GM18907 (cell line): ENCODE results near the gene ABCC11.

Source experiments
- ATAC-seq: cut with Tn5 transposase; IDR thresholded peaks from one replicate; pipeline ENCODE4 v1.9.1; 2021; ENCODE audit warnings: mild to moderate bottlenecking, moderate library complexity; ENCODE audit not compliant: unreplicated experiment

The ABCC11 gene

DNA sequence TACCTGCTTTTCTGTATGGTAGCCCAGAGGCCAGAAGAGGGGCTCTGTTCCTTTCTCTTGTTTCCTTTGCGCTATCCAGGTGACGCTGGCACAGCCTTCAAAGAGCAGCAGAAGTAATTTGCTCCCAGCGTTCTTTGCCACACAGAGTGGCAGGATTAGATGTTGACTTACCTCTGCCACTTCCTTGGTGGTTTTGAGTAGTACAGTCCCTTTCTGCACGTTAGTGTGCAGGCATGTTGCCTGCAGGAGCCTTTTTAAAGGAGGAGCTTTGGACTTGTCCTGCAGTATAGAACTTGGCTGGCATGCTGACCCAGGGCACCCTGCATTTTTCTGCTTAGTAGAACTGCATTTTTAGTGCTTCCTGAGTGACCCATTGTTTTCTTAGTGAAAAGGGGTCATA lies at the start of gene ABCC11:
Gene ABCC11, minus strand, starts transcription at position 229 of the 400 bp plus-strand sequence. CDS start 15,618 bp downstream, outside the sequence.
- ATAC-seq: no peak

DNA sequence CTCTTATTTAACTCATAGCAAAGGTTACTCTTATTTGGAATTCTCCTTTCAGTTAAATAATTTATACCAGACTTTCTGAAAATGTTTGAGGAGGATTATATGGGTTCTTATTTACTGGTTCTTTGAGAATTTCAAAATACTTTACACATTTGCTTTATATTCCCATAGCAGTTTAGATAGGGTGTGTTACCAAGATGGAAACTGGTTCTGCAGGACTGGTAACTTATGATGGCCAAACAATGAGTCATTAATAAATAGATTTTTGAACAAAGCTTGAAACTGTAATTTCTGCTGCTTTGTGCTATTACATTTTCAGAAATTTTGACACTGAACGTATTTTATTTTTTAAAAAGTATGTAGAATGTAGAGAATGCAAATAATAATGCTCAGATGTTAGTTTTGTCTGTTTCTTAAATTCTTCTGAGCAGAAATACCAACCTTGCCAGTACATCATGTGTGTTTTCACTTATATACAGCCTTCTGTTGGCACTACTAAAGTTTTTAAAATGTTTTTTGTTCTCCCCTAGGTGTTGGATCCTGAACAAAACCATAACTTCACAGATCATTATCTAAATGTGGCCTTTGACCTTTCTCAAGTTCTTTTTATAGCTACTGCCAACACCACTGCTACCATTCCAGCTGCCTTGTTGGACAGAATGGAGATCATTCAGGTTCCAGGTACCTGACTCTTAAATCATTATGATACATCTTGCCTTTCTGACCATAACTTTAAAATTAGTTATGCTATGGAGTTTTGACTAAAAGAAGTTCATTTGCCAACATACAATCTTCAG lies 48.3 kb upstream of the ABCC11 start:
- no peak for ATAC-seq

DNA sequence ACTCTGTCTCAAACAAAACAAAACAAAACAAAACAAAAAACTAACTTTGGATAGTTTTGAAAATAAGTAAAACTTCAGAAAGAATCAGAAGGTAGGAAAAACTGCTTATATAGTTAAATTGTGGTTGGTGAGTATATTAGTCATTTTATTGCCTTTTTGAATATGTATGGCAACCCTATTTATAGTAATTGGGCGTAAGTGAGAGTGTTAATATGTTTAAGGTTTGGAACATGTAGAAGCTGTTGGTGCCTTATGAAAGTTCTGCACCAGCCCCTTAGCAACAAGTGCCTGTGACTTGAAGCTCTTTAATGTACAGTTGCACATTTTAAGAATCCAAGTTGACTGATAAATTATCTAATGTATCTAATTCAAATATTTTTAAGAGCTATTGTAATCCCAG lies 47.4 kb upstream of the ABCC11 start:
- no peak for ATAC-seq

DNA sequence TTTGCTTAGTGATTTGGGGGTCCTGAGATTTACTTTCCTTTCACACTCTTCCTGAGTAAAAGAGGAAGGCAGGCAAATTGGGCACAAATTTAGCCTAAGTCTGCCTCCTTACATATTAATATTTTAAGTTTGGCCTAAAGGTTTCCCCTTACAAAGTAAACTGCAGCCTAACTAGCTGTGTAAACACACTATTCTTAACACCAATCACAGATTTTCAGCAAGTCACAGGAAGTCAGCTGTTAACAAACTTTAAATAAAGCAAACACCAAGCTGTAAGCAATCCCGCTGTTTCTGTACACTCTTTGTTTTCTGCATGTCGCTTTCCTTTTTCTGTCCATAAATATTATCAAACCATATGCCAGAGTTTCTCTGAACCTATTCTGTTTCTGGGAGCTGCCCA lies 45.1 kb upstream of the ABCC11 start:
- no peak for ATAC-seq

GRCh38 chr16:48291754-48292153 lies 44.4 kb upstream of the ABCC11 start:
- no peak for ATAC-seq

DNA sequence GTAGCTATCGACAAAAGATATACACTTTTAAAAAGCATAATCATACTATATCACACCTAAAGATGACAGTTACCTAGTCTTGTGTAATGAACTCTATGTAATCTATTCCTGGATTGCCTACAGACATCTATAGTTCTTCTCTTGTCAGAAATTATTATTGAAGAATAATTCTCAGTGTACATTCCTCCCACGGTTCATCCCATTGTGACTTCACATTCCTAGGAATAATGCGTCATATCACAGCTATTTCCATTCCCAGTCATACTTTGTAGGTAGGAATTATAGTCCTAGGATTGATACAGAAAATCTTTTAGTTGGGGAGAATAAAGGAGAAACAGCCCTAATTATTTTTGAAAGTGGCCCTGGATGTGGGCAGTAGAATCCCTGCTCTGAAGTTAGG lies 44.0 kb upstream of the ABCC11 start:
- ATAC-seq: no peak

GRCh38 chr16:48287239-48287638 lies 39.9 kb upstream of the ABCC11 start:
- ATAC-seq: no peak

DNA sequence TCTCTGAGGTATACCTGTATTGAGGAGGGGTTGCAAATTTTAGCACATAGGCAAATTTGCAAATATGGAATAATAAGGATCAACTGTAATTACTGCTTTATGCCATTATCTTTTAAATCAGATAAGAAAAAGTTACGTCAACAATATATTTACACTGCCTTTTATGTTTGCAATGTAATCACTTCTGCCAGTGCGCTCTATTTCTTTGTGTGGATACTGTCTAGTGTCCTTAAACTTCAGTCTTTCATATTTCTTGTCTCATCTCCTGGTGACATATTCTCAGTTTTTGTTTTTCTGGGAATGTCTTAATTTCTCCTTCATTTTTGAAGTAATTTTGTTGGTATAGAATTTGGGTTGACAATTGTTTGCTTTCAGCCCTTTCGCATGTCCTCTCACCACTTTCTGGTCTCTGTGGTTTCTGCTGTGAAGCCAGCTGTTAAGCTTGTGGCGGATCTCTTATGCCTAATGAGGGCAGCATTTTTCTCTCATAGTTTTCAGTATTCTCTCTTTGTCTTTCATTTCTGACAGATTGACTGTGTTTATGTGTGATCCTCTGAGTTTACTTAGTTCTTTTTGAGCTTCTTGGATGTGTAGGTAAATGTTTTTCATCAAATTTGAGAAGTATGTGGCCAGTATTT lies 37.6 kb upstream of the ABCC11 start:
- no peak for ATAC-seq

DNA sequence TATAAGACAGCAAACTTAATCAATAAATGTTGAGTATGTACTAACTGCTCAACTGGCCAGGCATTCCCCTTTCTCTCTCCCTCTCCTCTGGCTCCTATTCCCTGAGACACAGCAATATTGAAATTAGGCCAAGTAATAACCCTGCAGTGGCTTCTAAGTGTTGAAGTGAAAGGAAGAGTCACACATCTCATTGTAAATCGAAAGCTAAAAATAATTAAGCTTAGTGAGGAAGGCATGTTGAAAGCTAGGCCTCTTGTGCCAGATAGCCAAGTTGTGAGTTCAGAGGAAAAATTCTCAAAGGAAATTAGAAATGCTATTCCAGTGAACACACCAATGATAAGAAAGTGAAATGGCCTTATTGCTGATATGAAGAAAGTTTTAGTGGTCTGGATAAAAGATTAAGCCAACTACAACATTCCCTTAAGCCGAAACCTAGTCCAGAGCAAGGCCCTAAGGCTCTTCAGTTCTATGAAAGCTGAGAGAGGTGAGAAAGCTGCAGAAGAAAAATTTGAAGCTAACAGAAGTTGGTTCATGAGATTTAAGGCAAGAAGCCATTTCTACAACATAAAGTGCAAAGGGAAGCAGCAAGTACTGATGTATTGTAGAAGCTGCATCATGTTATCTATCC lies 35.4 kb upstream of the ABCC11 start:
- no peak for ATAC-seq

GRCh38 chr16:48280546-48280945 lies 33.2 kb upstream of the ABCC11 start:
- ATAC-seq: no peak

- no peak for ATAC-seq
Observed at GRCh38 chr16:48279199-48279598, 31.9 kb upstream of the ABCC11 start.

- ATAC-seq: no peak
Observed at GRCh38 chr16:48277158-48277557, 29.8 kb upstream of the ABCC11 start.

DNA sequence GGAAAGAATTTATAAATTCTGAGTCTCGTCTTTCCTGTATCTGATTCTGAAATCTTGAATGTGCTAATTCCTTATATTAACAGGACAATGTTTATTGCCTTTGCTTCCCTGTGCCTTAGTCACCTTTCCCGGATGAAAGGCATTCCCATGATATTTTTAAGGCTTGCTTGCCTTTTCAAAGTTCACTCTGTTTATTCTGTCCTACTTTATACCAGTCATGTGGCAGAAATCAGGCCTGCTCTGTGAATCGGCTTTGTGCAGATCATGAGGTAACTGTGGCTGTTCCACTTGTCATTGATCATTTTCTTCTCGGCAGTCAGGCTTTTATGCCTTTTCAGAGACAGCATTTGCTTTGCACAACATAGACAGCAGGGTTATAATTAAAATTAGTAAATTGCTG lies 28.8 kb upstream of the ABCC11 start:
- no peak for ATAC-seq

GRCh38 chr16:48274476-48274875 lies 27.1 kb upstream of the ABCC11 start:
- no peak for ATAC-seq

DNA sequence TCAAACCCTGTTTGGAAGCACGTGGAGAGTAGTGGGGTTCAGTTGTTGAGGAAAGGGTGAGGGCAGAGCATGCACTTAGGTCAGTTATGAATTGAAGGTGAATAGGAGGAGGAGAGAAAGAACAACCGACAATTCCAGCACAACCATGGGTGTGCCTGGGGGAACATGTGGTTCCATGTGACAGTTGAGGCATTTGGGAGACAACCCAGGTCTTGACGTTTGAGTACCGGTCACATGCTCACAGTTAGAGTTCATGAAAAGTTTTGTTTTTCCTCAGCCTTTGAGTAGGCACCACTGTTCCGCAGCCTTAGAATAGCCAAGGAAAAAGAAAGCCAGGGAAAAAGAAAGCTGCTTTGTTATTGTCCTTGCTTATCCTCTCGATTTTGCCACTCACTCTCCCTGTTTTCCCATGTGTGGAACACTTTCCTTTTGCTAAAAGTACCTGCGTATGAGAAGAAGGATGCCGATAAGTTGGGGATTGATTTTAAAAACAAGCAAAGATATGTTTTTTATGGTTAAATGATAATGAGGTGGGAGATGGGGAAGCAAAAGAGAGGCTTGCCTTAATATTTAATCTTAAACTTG lies 25.6 kb upstream of the ABCC11 start:
- no peak for ATAC-seq

GRCh38 chr16:48271728-48272127 lies 24.4 kb upstream of the ABCC11 start:
- ATAC-seq: no peak

GRCh38 chr16:48269011-48269410 lies 21.7 kb upstream of the ABCC11 start:
- ATAC-seq: no peak

GRCh38 chr16:48262631-48263030 lies 15.3 kb upstream of the ABCC11 start:
- ATAC-seq: no peak

- no peak for ATAC-seq
Observed at GRCh38 chr16:48261569-48261968, 14.2 kb upstream of the ABCC11 start.

DNA sequence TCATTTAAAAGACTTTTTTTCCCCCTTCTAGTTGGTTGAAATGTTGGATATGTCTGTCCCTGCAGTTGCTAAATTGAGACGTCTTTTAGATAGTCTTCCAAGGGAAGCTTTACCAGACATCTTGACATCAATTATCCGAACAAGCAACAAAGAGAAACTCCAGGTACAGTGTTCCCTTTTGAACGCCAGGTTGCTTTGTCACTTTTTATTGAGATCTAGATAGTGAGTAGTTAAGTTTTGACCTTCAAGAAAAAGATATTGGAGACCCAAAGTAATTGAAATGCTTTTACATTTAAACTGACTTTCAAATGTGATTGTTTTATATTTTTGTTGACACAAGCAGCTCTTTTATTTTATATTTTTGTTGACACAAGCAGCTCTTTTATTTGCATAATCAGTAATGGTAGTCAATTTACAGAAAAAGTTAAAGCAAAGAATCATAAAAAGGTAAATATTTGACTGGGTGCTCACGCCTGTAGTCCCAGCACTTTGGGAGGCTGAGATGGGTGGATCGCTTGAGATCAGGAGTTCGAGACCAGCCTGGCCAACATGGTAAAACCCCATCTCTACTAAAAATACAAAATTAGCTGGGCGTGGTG lies 9.3 kb upstream of the ABCC11 start:
- no peak for ATAC-seq

- no peak for ATAC-seq
Observed at GRCh38 chr16:48252013-48252412, 4.7 kb upstream of the ABCC11 start.
